OCI-LY7 (cell line): ENCODE measurements around the gene SCN2A. TPM values are rescaled to one million over a fixed set of nuclear protein-coding genes. Genes with fewer than 3 reads are reported as not detected.
A peak's percentile ranks its signal among the peaks of the same experiment; 100 is the strongest.

ENCODE experiments used
- BruUV-seq: library from RNA; stranded (reverse); fragments of 400-500 nt; replicated peaks from 2 replicates; lab custom pipeline; 2021; lab: Mats Ljungman, UMichigan
- CTCF ChIA-PET: fragments of 300-600 bp; sonication (Branson Sonifier 250); formaldehyde crosslinking; loops from one replicate; lab custom pipeline; 2022; ENCODE audit warnings: antibody characterized with exemption; ENCODE audit not compliant: unreplicated experiment; lab: Charles Lee
- POLR2A ChIA-PET: fragments of 300-600 bp; sonication (Branson Sonifier 250); formaldehyde crosslinking; loops from one replicate; lab custom pipeline; 2022; ENCODE audit warnings: antibody characterized with exemption; lab: Charles Lee
- DNase-seq: peaks from one replicate; pipeline ENCODE4 v3.0.0-alpha.2; 2015; ENCODE audit warnings: low spot score
- H2AFZ ChIP-seq: fragments of 200-600 bp; sonication (generic), shearing (Covaris generic); 2 replicates; pipeline ENCODE4 v1.6.1; 2014; ENCODE audit warnings: mild to moderate bottlenecking, antibody characterized with exemption, low read length, moderate library complexity
- H3K27ac ChIP-seq: fragments of 200-600 bp; sonication (generic); 2 replicates; pipeline ENCODE4 v1.5.1; 2014; ENCODE audit warnings: mixed run types, low read depth, mild to moderate bottlenecking, moderate library complexity, low read length, inconsistent platforms; ENCODE audit not compliant: poor library complexity, severe bottlenecking
- H3K36me3 ChIP-seq: fragments of 200-600 bp; sonication (generic); 2 replicates; pipeline ENCODE4 v1.6.1; 2014; ENCODE audit warnings: mild to moderate bottlenecking, antibody characterized with exemption, low read length, moderate library complexity, mixed read lengths; ENCODE audit not compliant: insufficient read depth
- H3K4me1 ChIP-seq: fragments of 200-600 bp; sonication (generic); 2 replicates; pipeline ENCODE4 v1.5.1; 2014; ENCODE audit warnings: mild to moderate bottlenecking, low read length; ENCODE audit not compliant: insufficient read depth, poor library complexity, severe bottlenecking
- H3K4me2 ChIP-seq: fragments of 200-600 bp; sonication (generic); 2 replicates; pipeline ENCODE4 v1.6.1; 2014; ENCODE audit warnings: mild to moderate bottlenecking, low read length
- H3K4me3 ChIP-seq: fragments of 200-600 bp; sonication (generic); 2 replicates; pipeline ENCODE4 v1.5.1; 2014; ENCODE audit warnings: mild to moderate bottlenecking, low read depth, low read length; ENCODE audit not compliant: poor library complexity, severe bottlenecking
- H3K79me2 ChIP-seq: fragments of 200-600 bp; sonication (generic); 2 replicates; pipeline ENCODE4 v1.6.1; 2016; ENCODE audit warnings: low read depth, mild to moderate bottlenecking, low read length, moderate library complexity, mixed read lengths; ENCODE audit not compliant: insufficient read depth
- H3K9me2 ChIP-seq: fragments of 200-600 bp; sonication (generic); 2 replicates; pipeline ENCODE4 v1.6.1; 2016; ENCODE audit warnings: mild to moderate bottlenecking, low read length, mixed read lengths; ENCODE audit not compliant: insufficient read depth
- H3K9me3 ChIP-seq: fragments of 200-600 bp; sonication (generic); 2 replicates; pipeline ENCODE4 v1.6.1; 2014; ENCODE audit warnings: mild to moderate bottlenecking, mixed run types, low read length, mixed read lengths
- H4K20me1 ChIP-seq: fragments of 200-600 bp; sonication (generic); 2 replicates; pipeline ENCODE4 v1.6.1; 2014; ENCODE audit warnings: mild to moderate bottlenecking, antibody characterized with exemption, low read length, moderate library complexity, mixed read lengths; ENCODE audit not compliant: insufficient read depth
- EZH2phosphoT487 ChIP-seq: fragments of 200-600 bp; sonication (generic); IDR thresholded peaks from 2 replicates; pipeline ENCODE4 v1.6.1; 2018; ENCODE audit warnings: low read depth, borderline replicate concordance, mild to moderate bottlenecking, mixed run types, antibody characterized with exemption, low read length, moderate library complexity, mixed read lengths
- intact Hi-C: fragments of 100-400 bp; cut with micrococcal nuclease; formaldehyde crosslinking; loops from one replicate; pipeline ENCODE4 v1.10.0; 2022; ENCODE audit not compliant: unreplicated experiment
- total RNA-seq, 2 experiments: library from RNA; depleted of rRNA in 1 of 2; stranded (reverse); fragments of >200 nt in 1 of 2; shearing (Covaris generic) in 1 of 2; gene quantifications; 2 replicates each; pipeline ENCODE4 v1.2.3, GENCODE V29; 2014 to 2022
- TF ChIP-seq, protein P1 (sequence below): fragments of 200-600 bp; sonication (generic); conservative IDR thresholded peaks from 2 replicates; pipeline ENCODE4 v1.5.1; 2014; ENCODE audit warnings: mild to moderate bottlenecking, antibody characterized with exemption, low read length, moderate library complexity, mixed read lengths

SCN2A gene
- total RNA-seq, 2 experiments from 2014 or later: not detected

DNA sequence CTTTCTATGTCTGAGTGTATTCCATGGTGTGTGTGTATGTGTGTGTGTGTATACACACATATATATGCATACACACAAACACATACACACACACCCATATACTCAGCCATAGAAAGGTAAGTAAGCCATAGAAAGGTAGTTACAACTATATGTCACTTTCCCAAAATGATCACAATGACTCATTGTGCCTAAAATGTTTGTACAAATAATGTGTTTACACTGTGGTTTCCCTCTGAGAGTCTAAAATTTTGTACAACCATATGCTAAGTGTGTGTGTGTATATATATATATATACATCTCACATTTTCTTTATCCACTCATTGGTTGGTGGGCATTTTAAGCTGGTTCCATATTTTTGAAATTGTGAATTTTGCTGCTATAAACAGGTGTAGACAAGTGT is 175.0 kb downstream of the SCN2A start:
- Histone ChIP-seq H3K9me2 (no peaks in the 10 kb centered on the region), H2AFZ (no peak overlapping the region), H4K20me1 (no peaks in the 10 kb centered on the region), H3K27ac (no peak overlapping the region), H3K9me3 (no peaks in the 10 kb centered on the region), H3K79me2 (no peaks in the 10 kb centered on the region), H3K4me3 (no peak overlapping the region), H3K36me3 (no peaks in the 10 kb centered on the region), H3K4me1 (no peaks in the 10 kb centered on the region), H3K4me2 (no peak overlapping the region)
- no TSS peak for BruUV-seq
- POLR2A ChIA-PET: interaction anchor here (0.6 kb wide), 1 partner anchor 11 kb away, joined by 3 read pairs; no protein-coding TSS in a partner anchor
- intact Hi-C loops: no loop called here
- TF ChIP-seq EZH2phosphoT487: no peak
- TF ChIP-seq, protein P1, sequence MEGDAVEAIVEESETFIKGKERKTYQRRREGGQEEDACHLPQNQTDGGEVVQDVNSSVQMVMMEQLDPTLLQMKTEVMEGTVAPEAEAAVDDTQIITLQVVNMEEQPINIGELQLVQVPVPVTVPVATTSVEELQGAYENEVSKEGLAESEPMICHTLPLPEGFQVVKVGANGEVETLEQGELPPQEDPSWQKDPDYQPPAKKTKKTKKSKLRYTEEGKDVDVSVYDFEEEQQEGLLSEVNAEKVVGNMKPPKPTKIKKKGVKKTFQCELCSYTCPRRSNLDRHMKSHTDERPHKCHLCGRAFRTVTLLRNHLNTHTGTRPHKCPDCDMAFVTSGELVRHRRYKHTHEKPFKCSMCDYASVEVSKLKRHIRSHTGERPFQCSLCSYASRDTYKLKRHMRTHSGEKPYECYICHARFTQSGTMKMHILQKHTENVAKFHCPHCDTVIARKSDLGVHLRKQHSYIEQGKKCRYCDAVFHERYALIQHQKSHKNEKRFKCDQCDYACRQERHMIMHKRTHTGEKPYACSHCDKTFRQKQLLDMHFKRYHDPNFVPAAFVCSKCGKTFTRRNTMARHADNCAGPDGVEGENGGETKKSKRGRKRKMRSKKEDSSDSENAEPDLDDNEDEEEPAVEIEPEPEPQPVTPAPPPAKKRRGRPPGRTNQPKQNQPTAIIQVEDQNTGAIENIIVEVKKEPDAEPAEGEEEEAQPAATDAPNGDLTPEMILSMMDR: no peak
- no peak for DNase-seq
- CTCF ChIA-PET: no interaction called here

DNA sequence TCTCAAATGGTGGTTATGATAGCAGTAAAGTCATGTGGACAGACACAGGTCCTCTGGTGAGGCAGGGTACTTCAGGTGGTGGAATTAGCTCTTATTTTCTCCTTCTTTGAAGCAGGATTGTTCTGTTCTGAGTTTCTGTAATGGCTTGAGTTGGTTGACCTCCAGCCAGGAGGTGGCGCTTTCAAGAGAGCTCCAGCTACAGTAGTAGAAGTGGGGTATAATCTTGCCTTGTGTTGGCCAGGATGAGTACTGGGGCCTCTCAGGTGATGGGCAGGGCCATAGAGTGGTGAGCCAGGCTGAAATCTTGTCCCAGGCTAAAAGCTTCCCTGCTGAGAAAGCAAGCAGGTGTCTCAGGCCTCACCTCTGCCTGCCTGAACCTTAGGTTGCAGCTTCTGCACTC is 177.8 kb downstream of the SCN2A start:
- Histone ChIP-seq H3K36me3 (no peaks in the 10 kb centered on the region), H3K9me3 (no peaks in the 10 kb centered on the region), H3K4me3 (no peak overlapping the region), H2AFZ (no peak overlapping the region), H3K4me2 (no peak overlapping the region), H3K9me2 (no peaks in the 10 kb centered on the region), H3K27ac (no peak overlapping the region), H4K20me1 (no peaks in the 10 kb centered on the region), H3K79me2 (no peaks in the 10 kb centered on the region), H3K4me1 (no peaks in the 10 kb centered on the region)
- no TSS peak for BruUV-seq
- CTCF ChIA-PET: no interaction called here
- POLR2A ChIA-PET: interaction anchor here (0.6 kb wide), 1 partner anchor 605 kb away, joined by 3 read pairs; no protein-coding TSS in a partner anchor
- no peak for TF ChIP-seq EZH2phosphoT487
- TF ChIP-seq, protein P1: peak; percentile 43
- DNase-seq: no peak
- intact Hi-C loops: no loop called here

DNA sequence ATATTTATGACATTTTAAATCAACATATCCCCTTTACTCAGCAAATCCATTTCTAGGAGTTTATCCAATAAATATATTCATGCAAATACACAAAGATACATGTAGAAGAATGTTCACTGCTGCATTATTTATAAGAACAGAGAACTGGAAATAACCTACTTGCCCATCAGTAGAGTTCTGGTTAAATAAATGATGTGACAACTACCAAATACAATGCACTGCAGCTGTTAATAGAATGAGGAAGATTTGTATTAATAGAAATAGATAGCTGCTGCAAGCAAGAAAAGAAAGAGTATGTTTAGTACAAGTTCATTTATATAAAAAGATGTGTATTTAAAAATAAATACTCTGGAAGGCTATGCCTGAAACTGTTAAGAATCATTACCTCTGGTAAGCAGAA is 181.0 kb downstream of the SCN2A start:
- no peaks in the 10 kb centered on the region for H3K9me3 ChIP-seq
- DNase-seq: no peak
- H3K79me2 ChIP-seq: no peaks in the 10 kb centered on the region
- BruUV-seq: no TSS peak
- no peaks in the 10 kb centered on the region for H3K9me2 ChIP-seq
- no peaks in the 10 kb centered on the region for H4K20me1 ChIP-seq
- no peak overlapping the region for H3K27ac ChIP-seq
- TF ChIP-seq, protein P1: no peak
- no peak overlapping the region for H2AFZ ChIP-seq
- no peaks in the 10 kb centered on the region for H3K4me1 ChIP-seq
- CTCF ChIA-PET: no interaction called here
- intact Hi-C loops: no loop called here
- no peak overlapping the region for H3K4me2 ChIP-seq
- no peaks in the 10 kb centered on the region for H3K36me3 ChIP-seq
- H3K4me3 ChIP-seq: no peak overlapping the region
- POLR2A ChIA-PET: interaction anchor here (1.0 kb wide), 1 partner anchor 31 kb away, joined by 4 read pairs; no protein-coding TSS in a partner anchor
